Measurements from ENCODE around the gene AFDN.

Gene AFDN

DNA sequence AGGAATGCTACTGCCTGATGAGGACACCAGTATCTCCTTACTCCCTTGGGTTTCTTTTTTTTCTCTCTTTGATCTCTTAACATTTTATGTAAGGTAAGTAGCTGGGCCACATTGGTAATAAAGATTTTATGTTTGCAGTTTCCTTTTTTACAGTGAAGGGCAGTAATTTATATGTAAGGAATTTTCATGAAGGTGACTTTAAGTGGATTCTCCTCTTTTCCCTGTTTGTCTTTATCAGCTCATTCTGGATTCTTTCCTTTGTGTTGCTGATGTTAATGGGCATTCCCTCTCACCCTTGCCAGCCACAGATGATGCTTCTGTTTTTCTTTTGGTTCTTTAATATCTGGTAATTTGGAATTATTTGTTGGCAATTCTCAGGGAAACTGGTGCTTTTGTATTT, 34.7 kb downstream of the AFDN start:
- H3K4me2 ChIP-seq (ENCODE audit: insufficient read depth, low read length): no peak overlapping the region
- H3K4me3 ChIP-seq (ENCODE audit: low read depth in 1 of 2, low read length in 2 of 2): no peak overlapping the region
- no peaks in the 10 kb centered on the region for H3K79me2 ChIP-seq (ENCODE audit: insufficient read depth, low read length)
- H3K27me3 ChIP-seq (ENCODE audit: insufficient read depth, low read length, poor library complexity): no peaks in the 10 kb centered on the region
- DNase-seq (no peak), ATAC-seq (ENCODE audit: insufficient read depth, low read depth) (no peak)
- H3K36me3 ChIP-seq (ENCODE audit: insufficient read depth, low read length): no peaks in the 10 kb centered on the region
- H3K9ac ChIP-seq (ENCODE audit: low read depth, low read length): no peak overlapping the region
- no peaks in the 10 kb centered on the region for H3K9me3 ChIP-seq (ENCODE audit: insufficient read depth, low read length, severe bottlenecking)
- H4K20me1 ChIP-seq (ENCODE audit: insufficient read depth, low read length): no peaks in the 10 kb centered on the region
- H3K4me1 ChIP-seq (ENCODE audit: insufficient read depth, low read length): no peaks in the 10 kb centered on the region
- H3K27ac ChIP-seq (ENCODE audit: low read length): no peak overlapping the region
- no peak overlapping the region for H2AFZ ChIP-seq (ENCODE audit: low read depth, low read length)
- no peak for TF ChIP-seq EZH2 (IDR thresholded peaks at IDR 0.05; ENCODE audit: borderline replicate concordance, low read depth, low read length, severe bottlenecking)
- TF ChIP-seq, protein P1, sequence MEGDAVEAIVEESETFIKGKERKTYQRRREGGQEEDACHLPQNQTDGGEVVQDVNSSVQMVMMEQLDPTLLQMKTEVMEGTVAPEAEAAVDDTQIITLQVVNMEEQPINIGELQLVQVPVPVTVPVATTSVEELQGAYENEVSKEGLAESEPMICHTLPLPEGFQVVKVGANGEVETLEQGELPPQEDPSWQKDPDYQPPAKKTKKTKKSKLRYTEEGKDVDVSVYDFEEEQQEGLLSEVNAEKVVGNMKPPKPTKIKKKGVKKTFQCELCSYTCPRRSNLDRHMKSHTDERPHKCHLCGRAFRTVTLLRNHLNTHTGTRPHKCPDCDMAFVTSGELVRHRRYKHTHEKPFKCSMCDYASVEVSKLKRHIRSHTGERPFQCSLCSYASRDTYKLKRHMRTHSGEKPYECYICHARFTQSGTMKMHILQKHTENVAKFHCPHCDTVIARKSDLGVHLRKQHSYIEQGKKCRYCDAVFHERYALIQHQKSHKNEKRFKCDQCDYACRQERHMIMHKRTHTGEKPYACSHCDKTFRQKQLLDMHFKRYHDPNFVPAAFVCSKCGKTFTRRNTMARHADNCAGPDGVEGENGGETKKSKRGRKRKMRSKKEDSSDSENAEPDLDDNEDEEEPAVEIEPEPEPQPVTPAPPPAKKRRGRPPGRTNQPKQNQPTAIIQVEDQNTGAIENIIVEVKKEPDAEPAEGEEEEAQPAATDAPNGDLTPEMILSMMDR (IDR thresholded peaks at IDR 0.05; ENCODE audit: borderline replicate concordance, extremely low read depth, low read length, poor library complexity, severe bottlenecking): no peak

DNA sequence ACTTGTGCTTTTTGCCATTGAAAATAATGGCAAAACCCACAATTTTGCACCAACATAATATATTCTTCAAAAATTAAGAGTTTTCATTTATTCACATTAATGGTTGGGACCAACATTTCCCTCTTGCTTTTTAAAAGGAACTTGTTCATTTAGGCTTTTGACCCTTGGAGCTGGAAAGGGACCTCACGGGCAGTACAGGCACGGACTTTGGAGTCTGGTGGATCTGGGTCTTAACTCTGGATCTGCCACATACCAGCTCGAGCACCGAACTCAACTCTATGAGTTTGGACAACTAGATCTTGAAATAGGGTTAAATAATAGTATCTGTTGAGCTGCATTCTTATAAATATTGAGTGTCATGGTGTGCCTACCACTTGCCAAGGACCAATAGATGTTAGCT, 37.2 kb downstream of the AFDN start:
- H3K4me3 ChIP-seq (ENCODE audit: low read depth in 1 of 2, low read length in 2 of 2): no peak overlapping the region
- H2AFZ ChIP-seq (ENCODE audit: low read depth, low read length): no peak overlapping the region
- H4K20me1 ChIP-seq (ENCODE audit: insufficient read depth, low read length): no peaks in the 10 kb centered on the region
- TF ChIP-seq, protein P1 (IDR thresholded peaks at IDR 0.05; ENCODE audit: borderline replicate concordance, extremely low read depth, low read length, poor library complexity, severe bottlenecking): no peak
- TF ChIP-seq EZH2 (IDR thresholded peaks at IDR 0.05; ENCODE audit: borderline replicate concordance, low read depth, low read length, severe bottlenecking): no peak
- H3K9ac ChIP-seq (ENCODE audit: low read depth, low read length): no peak overlapping the region
- H3K36me3 ChIP-seq (ENCODE audit: insufficient read depth, low read length): no peaks in the 10 kb centered on the region
- no peak for DNase-seq
- no peak overlapping the region for H3K27ac ChIP-seq (ENCODE audit: low read length)
- ATAC-seq (ENCODE audit: insufficient read depth, low read depth): no peak
- H3K79me2 ChIP-seq (ENCODE audit: insufficient read depth, low read length): no peaks in the 10 kb centered on the region
- H3K27me3 ChIP-seq (ENCODE audit: insufficient read depth, low read length, poor library complexity): no peaks in the 10 kb centered on the region
- H3K4me1 ChIP-seq (ENCODE audit: insufficient read depth, low read length): no peaks in the 10 kb centered on the region
- no peak overlapping the region for H3K4me2 ChIP-seq (ENCODE audit: insufficient read depth, low read length)
- no peaks in the 10 kb centered on the region for H3K9me3 ChIP-seq (ENCODE audit: insufficient read depth, low read length, severe bottlenecking)

DNA sequence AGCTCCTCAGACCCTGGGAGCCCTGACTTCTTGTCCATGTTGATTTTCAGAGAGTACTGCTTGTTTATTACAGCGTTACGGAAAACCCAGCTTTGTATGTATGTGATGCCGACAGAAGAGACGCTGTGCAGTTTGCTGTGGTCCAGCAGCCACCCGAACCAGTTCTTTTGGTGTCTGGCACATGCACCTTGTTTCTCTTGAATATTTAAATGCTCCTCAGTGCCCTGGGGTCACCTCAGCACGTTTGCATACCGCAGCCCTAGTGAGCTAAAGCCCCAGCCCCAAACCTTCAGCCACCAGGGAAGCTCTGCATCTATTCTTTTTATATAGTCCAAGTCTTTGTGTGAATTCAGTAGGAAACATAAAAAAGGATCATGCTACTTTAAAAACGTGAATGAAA, 39.9 kb downstream of the AFDN start:
- Histone ChIP-seq H3K4me1 (ENCODE audit: insufficient read depth, low read length) (no peaks in the 10 kb centered on the region), H2AFZ (ENCODE audit: low read depth, low read length) (no peak overlapping the region), H3K27ac (ENCODE audit: low read length) (no peak overlapping the region), H3K27me3 (ENCODE audit: insufficient read depth, low read length, poor library complexity) (no peaks in the 10 kb centered on the region), H3K4me3 (ENCODE audit: low read depth in 1 of 2, low read length in 2 of 2) (no peak overlapping the region), H3K9me3 (ENCODE audit: insufficient read depth, low read length, severe bottlenecking) (no peaks in the 10 kb centered on the region), H3K79me2 (ENCODE audit: insufficient read depth, low read length) (no peaks in the 10 kb centered on the region), H3K4me2 (ENCODE audit: insufficient read depth, low read length) (no peak overlapping the region), H3K36me3 (ENCODE audit: insufficient read depth, low read length) (no peaks in the 10 kb centered on the region), H3K9ac (ENCODE audit: low read depth, low read length) (no peak overlapping the region), H4K20me1 (ENCODE audit: insufficient read depth, low read length) (no peaks in the 10 kb centered on the region)
- ATAC-seq (ENCODE audit: insufficient read depth, low read depth) (no peak), DNase-seq (no peak)
- TF ChIP-seq EZH2 (IDR thresholded peaks at IDR 0.05; ENCODE audit: borderline replicate concordance, low read depth, low read length, severe bottlenecking): no peak
- TF ChIP-seq, protein P1 (IDR thresholded peaks at IDR 0.05; ENCODE audit: borderline replicate concordance, extremely low read depth, low read length, poor library complexity, severe bottlenecking): no peak

- H2AFZ ChIP-seq (ENCODE audit: low read depth, low read length): no peak overlapping the region
- no peak overlapping the region for H3K4me3 ChIP-seq (ENCODE audit: low read depth in 1 of 2, low read length in 2 of 2)
- H3K4me2 ChIP-seq (ENCODE audit: insufficient read depth, low read length): no peak overlapping the region
- no peaks in the 10 kb centered on the region for H3K36me3 ChIP-seq (ENCODE audit: insufficient read depth, low read length)
- H3K79me2 ChIP-seq (ENCODE audit: insufficient read depth, low read length): no peaks in the 10 kb centered on the region
- no peak overlapping the region for H3K27ac ChIP-seq (ENCODE audit: low read length)
- H3K9ac ChIP-seq (ENCODE audit: low read depth, low read length): no peak overlapping the region
- TF ChIP-seq, protein P1 (IDR thresholded peaks at IDR 0.05; ENCODE audit: borderline replicate concordance, extremely low read depth, low read length, poor library complexity, severe bottlenecking): no peak
- no peak for TF ChIP-seq EZH2 (IDR thresholded peaks at IDR 0.05; ENCODE audit: borderline replicate concordance, low read depth, low read length, severe bottlenecking)
- DNase-seq (no peak), ATAC-seq (ENCODE audit: insufficient read depth, low read depth) (no peak)
- no peaks in the 10 kb centered on the region for H3K9me3 ChIP-seq (ENCODE audit: insufficient read depth, low read length, severe bottlenecking)
- no peaks in the 10 kb centered on the region for H3K27me3 ChIP-seq (ENCODE audit: insufficient read depth, low read length, poor library complexity)
- H4K20me1 ChIP-seq (ENCODE audit: insufficient read depth, low read length): no peaks in the 10 kb centered on the region
- H3K4me1 ChIP-seq (ENCODE audit: insufficient read depth, low read length): no peaks in the 10 kb centered on the region
These were observed 43.6 kb downstream of the AFDN start for GRCh38 chr6:167870321-167870720.

Data from DND-41 (cell line).